ENCODE measurements around the gene PABPC1L. TPM values are rescaled to one million over a fixed set of nuclear protein-coding genes. Genes with fewer than 3 reads are reported as not detected.

The PABPC1L gene
- 10.9 to 17.6 TPM (median 15.8 TPM) in 5 replicates for total RNA-seq (2022; extraction: Qiagen RNA extraction; ENCODE audit: low read depth)

GRCh38 chr20:44909872-44910689 is at the start of gene PABPC1L:
PABPC1L (plus strand) TSS chr20:44910060; CDS start chr20:44910144, 84 bp downstream.

GRCh38 chr20:44885392-44886265 is 24.2 kb upstream of the PABPC1L start, which contains the start of gene YWHAB:
YWHAB (plus strand) TSS chr20:44885705; CDS start chr20:44901534, 15,829 bp downstream.

GRCh38 chr20:44960103-44960852 is 50.4 kb downstream of the PABPC1L start, which contains the start of gene TOMM34:
TOMM34 (minus strand) TSS chr20:44960397; CDS start chr20:44960333, 64 bp downstream.

GRCh38 chr20:44966030-44966961 is 56.4 kb downstream of the PABPC1L start, which contains the start of gene STK4:
STK4 (plus strand) TSS chr20:44966512; CDS start chr20:44966569, 57 bp downstream.

Other genes starting within 250 kb of the PABPC1L start
- 22.0 to 38.0 TPM (median 23.7 TPM) in 5 replicates for gene CCN5, start 194.7 kb upstream of the PABPC1L start, total RNA-seq (2022; extraction: Qiagen RNA extraction; ENCODE audit: low read depth)
- gene KCNK15, start 164.2 kb upstream of the PABPC1L start, total RNA-seq (2022; extraction: Qiagen RNA extraction; ENCODE audit: low read depth) = 0.42 to 0.96 TPM (median 0.80 TPM) in 5 replicates
- gene RIMS4, start 99.5 kb upstream of the PABPC1L start, total RNA-seq (2022; extraction: Qiagen RNA extraction; ENCODE audit: low read depth) = 1.0 to 1.4 TPM (median 1.2 TPM) in 5 replicates
- gene YWHAB, start 24.4 kb upstream of the PABPC1L start, total RNA-seq (2022; extraction: Qiagen RNA extraction; ENCODE audit: low read depth) = 195 to 207 TPM (median 204 TPM) in 5 replicates
- gene TOMM34, start 50.3 kb downstream of the PABPC1L start, total RNA-seq (2022; extraction: Qiagen RNA extraction; ENCODE audit: low read depth) = 40.7 to 48.2 TPM (median 41.1 TPM) in 5 replicates
- gene STK4, start 56.5 kb downstream of the PABPC1L start, total RNA-seq (2022; extraction: Qiagen RNA extraction; ENCODE audit: low read depth) = 10.0 to 14.9 TPM (median 14.1 TPM) in 5 replicates
- not detected in 5 replicates for gene KCNS1, start 191.1 kb downstream of the PABPC1L start, total RNA-seq (2022; extraction: Qiagen RNA extraction; ENCODE audit: low read depth)
- not detected in 5 replicates for gene WFDC5, start 205.1 kb downstream of the PABPC1L start, total RNA-seq (2022; extraction: Qiagen RNA extraction; ENCODE audit: low read depth)
- gene WFDC12, start 214.4 kb downstream of the PABPC1L start, total RNA-seq (2022; extraction: Qiagen RNA extraction; ENCODE audit: low read depth) = not detected in 5 replicates